GM21619 (cell line): ENCODE results near the gene S100P.
"Not testable (repeated sequence)": the region's sequence is repeated elsewhere in the genome, so short reads cannot be mapped to it uniquely, and the experiment has no call there.

Experiments
- ATAC-seq: cut with Tn5 transposase; IDR thresholded peaks from one replicate; pipeline ENCODE4 v1.9.1; 2021; ENCODE audit not compliant: unreplicated experiment

S100P gene

GRCh38 chr4:6720202-6720699 is 26.6 kb downstream of the S100P start:
- no peak for ATAC-seq

- no peak for ATAC-seq
These were observed 27.4 kb downstream of the S100P start for GRCh38 chr4:6721121-6721520.

GRCh38 chr4:6722891-6723290 is 29.2 kb downstream of the S100P start:
- ATAC-seq = no peak

GRCh38 chr4:6723851-6724250 is 30.2 kb downstream of the S100P start:
- ATAC-seq = no peak

GRCh38 chr4:6724421-6725111 is 30.9 kb downstream of the S100P start:
- ATAC-seq = no peak

GRCh38 chr4:6725427-6725961 is 31.8 kb downstream of the S100P start:
- not testable (repeated sequence) for ATAC-seq

GRCh38 chr4:6727081-6727942 is 33.6 kb downstream of the S100P start:
- no peak for ATAC-seq

GRCh38 chr4:6727943-6728250 is 34.2 kb downstream of the S100P start:
- no peak for ATAC-seq

- ATAC-seq = no peak
These were observed 34.8 kb downstream of the S100P start for GRCh38 chr4:6728320-6729029.

- ATAC-seq = no peak
These were observed 37.1 kb downstream of the S100P start for GRCh38 chr4:6730603-6731317.

- no peak for ATAC-seq
These were observed 37.6 kb downstream of the S100P start for GRCh38 chr4:6731318-6731675.

GRCh38 chr4:6731780-6732179 is 38.1 kb downstream of the S100P start:
- no peak for ATAC-seq

- no peak for ATAC-seq
These were observed 39.0 kb downstream of the S100P start for GRCh38 chr4:6732441-6733357.

- no peak for ATAC-seq
These were observed 39.9 kb downstream of the S100P start for GRCh38 chr4:6733358-6734164.

GRCh38 chr4:6734165-6734786 is 40.6 kb downstream of the S100P start:
- ATAC-seq = no peak

- no peak for ATAC-seq
These were observed 46.2 kb downstream of the S100P start for GRCh38 chr4:6739920-6740319.

GRCh38 chr4:6740347-6740746 is 46.7 kb downstream of the S100P start:
- no peak for ATAC-seq

- ATAC-seq = no peak
These were observed 48.8 kb downstream of the S100P start for GRCh38 chr4:6742507-6742906.

GRCh38 chr4:6742989-6743388 is 49.3 kb downstream of the S100P start:
- ATAC-seq = no peak
